ENCODE results near the gene AGPS. TPM values are rescaled to one million over a fixed set of nuclear protein-coding genes. Genes with fewer than 3 reads are reported as not detected.

The AGPS gene
- total and polyA plus RNA-seq, 9 of the 15 experiments (the other 6 are each of a cell fraction or from before 2014, with no cell fraction given) = 15.5 to 211 (median 63.1) TPM

GRCh38 chr2:177553176-177553884 is 160.8 kb downstream of the AGPS start:
- FAIRE-seq (peak; percentile 32), ATAC-seq (peak; percentile 23), DNase-seq (ENCODE audit: extremely low read depth in 1 of 4, low spot score in 3 of 4) (peak in 2 of 4 experiments; percentile 23 to 54)
- peak overlapping the region; percentile 98 for H3K4me2 ChIP-seq (ENCODE audit: insufficient read depth, low read length)
- H3K9me1 ChIP-seq (ENCODE audit: control insufficient read depth, insufficient read depth, low read length) = no peaks in the 10 kb centered on the region
- H3K36me3 ChIP-seq (ENCODE audit: control insufficient read depth, insufficient read depth, low read length) = no peaks in the 10 kb centered on the region
- H2AFZ ChIP-seq (ENCODE audit: low read depth, low read length) = peak overlapping the region; percentile 100
- 0% methylated on average over 17 of the region's 17 CpGs for WGBS (ENCODE audit: insufficient coverage, low coverage, missing lambda C conversion rate)
- ChIA-PET CTCF (ENCODE audit: low intra/inter-chr PET ratio) (no interaction called here), POLR2A (no interaction called here)
- no peaks in the 10 kb centered on the region for H3K27me3 ChIP-seq (ENCODE audit: control insufficient read depth in 2 of 2, insufficient read depth in 2 of 2, low read length in 2 of 2)
- H3K79me2 ChIP-seq (ENCODE audit: control insufficient read depth, insufficient read depth, low read length) = no peaks in the 10 kb centered on the region
- peaks cover 13 to 17% of the 10 kb centered on the region in 2 experiments for H3K4me1 ChIP-seq (replicated peaks in 1 of 2; ENCODE audit: control insufficient read depth in 2 of 2, insufficient read depth in 2 of 2, low read length in 2 of 2)
- TSS peak; percentile 85 for BruUV-seq (replicated peaks)
- intact Hi-C loops (cut with micrococcal nuclease) (loop anchor here (5.0 kb wide), 2 partner anchors 49 to 291 kb away; partner anchors contain the start of gene NFE2L2), in situ Hi-C loops (cut with MboI) (no loop called here)
- peak overlapping the region; percentile 98 for H3K27ac ChIP-seq (ENCODE audit: extremely low read depth, low read depth, low read length)
- H3K9me3 ChIP-seq (replicated peaks; ENCODE audit: control insufficient read depth, insufficient read depth, low read depth, low read length) = peaks cover 3% of the 10 kb centered on the region; the same call in 1 of the 2 replicates
- peak overlapping the region; percentile 90 to 93 for H3K9ac ChIP-seq (ENCODE audit: insufficient read depth in 1 of 2, low read depth in 2 of 2, low read length in 2 of 2)
- no peaks in the 10 kb centered on the region for H4K20me1 ChIP-seq (replicated peaks; ENCODE audit: control insufficient read depth, insufficient read depth, low read length)
- H3K4me3 ChIP-seq = peak overlapping the region; percentile 62
- TF ChIP-seq NBN (IDR thresholded peaks at IDR 0.05; ENCODE audit: low read depth) = no peak
- no peak for TF ChIP-seq RBM17 (IDR thresholded peaks at IDR 0.05; ENCODE audit: borderline replicate concordance, low read depth, low read length)
- TF ChIP-seq, protein P1, sequence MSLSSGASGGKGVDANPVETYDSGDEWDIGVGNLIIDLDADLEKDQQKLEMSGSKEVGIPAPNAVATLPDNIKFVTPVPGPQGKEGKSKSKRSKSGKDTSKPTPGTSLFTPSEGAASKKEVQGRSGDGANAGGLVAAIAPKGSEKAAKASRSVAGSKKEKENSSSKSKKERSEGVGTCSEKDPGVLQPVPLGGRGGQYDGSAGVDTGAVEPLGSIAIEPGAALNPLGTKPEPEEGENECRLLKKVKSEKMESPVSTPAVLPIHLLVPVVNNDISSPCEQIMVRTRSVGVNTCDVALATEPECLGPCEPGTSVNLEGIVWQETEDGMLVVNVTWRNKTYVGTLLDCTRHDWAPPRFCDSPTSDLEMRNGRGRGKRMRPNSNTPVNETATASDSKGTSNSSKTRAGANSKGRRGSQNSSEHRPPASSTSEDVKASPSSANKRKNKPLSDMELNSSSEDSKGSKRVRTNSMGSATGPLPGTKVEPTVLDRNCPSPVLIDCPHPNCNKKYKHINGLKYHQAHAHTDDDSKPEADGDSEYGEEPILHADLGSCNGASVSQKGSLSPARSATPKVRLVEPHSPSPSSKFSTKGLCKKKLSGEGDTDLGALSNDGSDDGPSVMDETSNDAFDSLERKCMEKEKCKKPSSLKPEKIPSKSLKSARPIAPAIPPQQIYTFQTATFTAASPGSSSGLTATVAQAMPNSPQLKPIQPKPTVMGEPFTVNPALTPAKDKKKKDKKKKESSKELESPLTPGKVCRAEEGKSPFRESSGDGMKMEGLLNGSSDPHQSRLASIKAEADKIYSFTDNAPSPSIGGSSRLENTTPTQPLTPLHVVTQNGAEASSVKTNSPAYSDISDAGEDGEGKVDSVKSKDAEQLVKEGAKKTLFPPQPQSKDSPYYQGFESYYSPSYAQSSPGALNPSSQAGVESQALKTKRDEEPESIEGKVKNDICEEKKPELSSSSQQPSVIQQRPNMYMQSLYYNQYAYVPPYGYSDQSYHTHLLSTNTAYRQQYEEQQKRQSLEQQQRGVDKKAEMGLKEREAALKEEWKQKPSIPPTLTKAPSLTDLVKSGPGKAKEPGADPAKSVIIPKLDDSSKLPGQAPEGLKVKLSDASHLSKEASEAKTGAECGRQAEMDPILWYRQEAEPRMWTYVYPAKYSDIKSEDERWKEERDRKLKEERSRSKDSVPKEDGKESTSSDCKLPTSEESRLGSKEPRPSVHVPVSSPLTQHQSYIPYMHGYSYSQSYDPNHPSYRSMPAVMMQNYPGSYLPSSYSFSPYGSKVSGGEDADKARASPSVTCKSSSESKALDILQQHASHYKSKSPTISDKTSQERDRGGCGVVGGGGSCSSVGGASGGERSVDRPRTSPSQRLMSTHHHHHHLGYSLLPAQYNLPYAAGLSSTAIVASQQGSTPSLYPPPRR (CRISPR knock-in tag; IDR thresholded peaks at IDR 0.05; ENCODE audit: borderline replicate concordance) = no peak
- TF ChIP-seq ZEB2 (IDR thresholded peaks at IDR 0.05) = no peak
- no peak for TF ChIP-seq FUS (optimal IDR thresholded peaks at IDR 0.05; ENCODE audit: low read depth, low read length)
- 0 out of 4 replicates have a peak, but pooled peaks of 1 of the 2 experiments have one; percentile 18 for TF ChIP-seq ARNT (IDR thresholded peaks at IDR 0.05)
- TF ChIP-seq ARID3A (IDR thresholded peaks at IDR 0.05; ENCODE audit: borderline replicate concordance, low read depth, low read length) = no peak
